ENCODE results near the gene ASXL1.
"Not testable (repeated sequence)": the region's sequence is repeated elsewhere in the genome, so short reads cannot be mapped to it uniquely, and the experiment has no call there.

The ASXL1 gene

GRCh38 chr20:32391003-32391402 lies 32.9 kb downstream of the ASXL1 start:
- DNase-seq, result peak; percentile 43
- in situ Hi-C loops (cut with MboI; ENCODE audit: low pct_unique_long_range_greater_than_20kb, low sequenced_read_pairs), result no loop called here

GRCh38 chr20:32395066-32395465 lies 36.9 kb downstream of the ASXL1 start:
- peak; percentile 44 for DNase-seq
- in situ Hi-C loops (cut with MboI; ENCODE audit: low pct_unique_long_range_greater_than_20kb, low sequenced_read_pairs), result no loop called here

- in situ Hi-C loops (cut with MboI; ENCODE audit: low pct_unique_long_range_greater_than_20kb, low sequenced_read_pairs), result no loop called here
- DNase-seq, result no peak
Measured at GRCh38 chr20:32396646-32397160, 38.6 kb downstream of the ASXL1 start.

- in situ Hi-C loops (cut with MboI; ENCODE audit: low pct_unique_long_range_greater_than_20kb, low sequenced_read_pairs), result no loop called here
- DNase-seq, result no peak
Measured at GRCh38 chr20:32397567-32398084, 39.5 kb downstream of the ASXL1 start.

GRCh38 chr20:32400476-32400875 lies 42.3 kb downstream of the ASXL1 start:
- in situ Hi-C loops (cut with MboI; ENCODE audit: low pct_unique_long_range_greater_than_20kb, low sequenced_read_pairs), result no loop called here
- no peak for DNase-seq

GRCh38 chr20:32404017-32404416 lies 45.9 kb downstream of the ASXL1 start:
- in situ Hi-C loops (cut with MboI; ENCODE audit: low pct_unique_long_range_greater_than_20kb, low sequenced_read_pairs), result no loop called here
- DNase-seq, result no peak

GRCh38 chr20:32406701-32407100 lies 48.6 kb downstream of the ASXL1 start:
- DNase-seq, result no peak
- in situ Hi-C loops (cut with MboI; ENCODE audit: low pct_unique_long_range_greater_than_20kb, low sequenced_read_pairs), result no loop called here

- DNase-seq; in situ Hi-C loops (cut with MboI; ENCODE audit: low pct_unique_long_range_greater_than_20kb, low sequenced_read_pairs): not testable (repeated sequence)
Measured at GRCh38 chr20:32407131-32407750, 49.1 kb downstream of the ASXL1 start.

GRCh38 chr20:32411955-32412706 lies 54.0 kb downstream of the ASXL1 start:
- in situ Hi-C loops (cut with MboI; ENCODE audit: low pct_unique_long_range_greater_than_20kb, low sequenced_read_pairs), result no loop called here
- DNase-seq, result peak; percentile 63

GRCh38 chr20:32415494-32415893 lies 57.4 kb downstream of the ASXL1 start:
- in situ Hi-C loops (cut with MboI; ENCODE audit: low pct_unique_long_range_greater_than_20kb, low sequenced_read_pairs), result no loop called here
- peak; percentile 40 for DNase-seq

GRCh38 chr20:32416206-32416605 lies 58.1 kb downstream of the ASXL1 start:
- in situ Hi-C loops (cut with MboI; ENCODE audit: low pct_unique_long_range_greater_than_20kb, low sequenced_read_pairs), result no loop called here
- no peak for DNase-seq

GRCh38 chr20:32418376-32418775 lies 60.2 kb downstream of the ASXL1 start:
- no peak for DNase-seq
- in situ Hi-C loops (cut with MboI; ENCODE audit: low pct_unique_long_range_greater_than_20kb, low sequenced_read_pairs), result no loop called here

GRCh38 chr20:32421290-32421689 lies 63.2 kb downstream of the ASXL1 start:
- in situ Hi-C loops (cut with MboI; ENCODE audit: low pct_unique_long_range_greater_than_20kb, low sequenced_read_pairs), result no loop called here
- no peak for DNase-seq

GRCh38 chr20:32427996-32428395 lies 69.9 kb downstream of the ASXL1 start:
- DNase-seq, result no peak
- in situ Hi-C loops (cut with MboI; ENCODE audit: low pct_unique_long_range_greater_than_20kb, low sequenced_read_pairs), result no loop called here

GRCh38 chr20:32429343-32429742 lies 71.2 kb downstream of the ASXL1 start:
- in situ Hi-C loops (cut with MboI; ENCODE audit: low pct_unique_long_range_greater_than_20kb, low sequenced_read_pairs), result no loop called here
- no peak for DNase-seq

- in situ Hi-C loops (cut with MboI; ENCODE audit: low pct_unique_long_range_greater_than_20kb, low sequenced_read_pairs), result no loop called here
- DNase-seq, result no peak
Measured at GRCh38 chr20:32429745-32430360, 71.7 kb downstream of the ASXL1 start.

- no peak for DNase-seq
- in situ Hi-C loops (cut with MboI; ENCODE audit: low pct_unique_long_range_greater_than_20kb, low sequenced_read_pairs), result no loop called here
Measured at GRCh38 chr20:32431457-32431856, 73.3 kb downstream of the ASXL1 start.

GRCh38 chr20:32432277-32432676 lies 74.1 kb downstream of the ASXL1 start:
- DNase-seq, result no peak
- in situ Hi-C loops (cut with MboI; ENCODE audit: low pct_unique_long_range_greater_than_20kb, low sequenced_read_pairs), result no loop called here

- in situ Hi-C loops (cut with MboI; ENCODE audit: low pct_unique_long_range_greater_than_20kb, low sequenced_read_pairs), result no loop called here
- DNase-seq, result no peak
Measured at GRCh38 chr20:32433311-32434021, 75.3 kb downstream of the ASXL1 start.
